Dermis blood vessel endothelial cell (primary cell): ENCODE results near the gene ZNF106. TPM values are rescaled to one million over a fixed set of nuclear protein-coding genes. Genes with fewer than 3 reads are reported as not detected.

Source experiments
- DNase-seq: peaks from one replicate; pipeline ENCODE4 v3.0.0; 2010
- total RNA-seq: library from RNA; depleted of rRNA; stranded (reverse); fragments of >200 nt; gene quantifications from 2 replicates; pipeline ENCODE4 v1.2.3, GENCODE V29; 2014

Gene ZNF106
- total RNA-seq, 1 donor from 2014 or later, result 46.3 TPM

DNA sequence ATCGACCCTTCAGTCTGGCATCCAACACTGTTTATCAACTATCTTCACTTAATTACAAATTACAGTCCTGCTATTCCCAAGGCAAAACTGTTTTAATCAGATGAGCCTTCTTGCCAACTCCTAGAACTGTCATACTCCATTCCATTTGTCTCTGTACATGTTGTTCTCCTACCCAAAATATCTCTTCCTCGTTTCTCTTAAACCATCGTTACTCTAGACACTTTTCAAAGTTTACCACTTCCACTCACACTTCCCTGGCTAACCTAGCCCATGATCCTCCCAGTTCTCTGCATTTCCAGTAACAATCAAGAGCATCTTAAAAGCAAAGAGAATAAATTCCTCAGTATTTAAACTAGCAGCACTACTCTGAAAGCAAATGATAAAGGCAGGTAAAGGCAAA lies 19.9 kb downstream of the ZNF106 start:
- no peak for DNase-seq

- DNase-seq, result no peak
Measured at GRCh38 chr15:42465520-42466259, 25.3 kb downstream of the ZNF106 start.

- no peak for DNase-seq
Measured at GRCh38 chr15:42461261-42461660, 29.7 kb downstream of the ZNF106 start.

DNA sequence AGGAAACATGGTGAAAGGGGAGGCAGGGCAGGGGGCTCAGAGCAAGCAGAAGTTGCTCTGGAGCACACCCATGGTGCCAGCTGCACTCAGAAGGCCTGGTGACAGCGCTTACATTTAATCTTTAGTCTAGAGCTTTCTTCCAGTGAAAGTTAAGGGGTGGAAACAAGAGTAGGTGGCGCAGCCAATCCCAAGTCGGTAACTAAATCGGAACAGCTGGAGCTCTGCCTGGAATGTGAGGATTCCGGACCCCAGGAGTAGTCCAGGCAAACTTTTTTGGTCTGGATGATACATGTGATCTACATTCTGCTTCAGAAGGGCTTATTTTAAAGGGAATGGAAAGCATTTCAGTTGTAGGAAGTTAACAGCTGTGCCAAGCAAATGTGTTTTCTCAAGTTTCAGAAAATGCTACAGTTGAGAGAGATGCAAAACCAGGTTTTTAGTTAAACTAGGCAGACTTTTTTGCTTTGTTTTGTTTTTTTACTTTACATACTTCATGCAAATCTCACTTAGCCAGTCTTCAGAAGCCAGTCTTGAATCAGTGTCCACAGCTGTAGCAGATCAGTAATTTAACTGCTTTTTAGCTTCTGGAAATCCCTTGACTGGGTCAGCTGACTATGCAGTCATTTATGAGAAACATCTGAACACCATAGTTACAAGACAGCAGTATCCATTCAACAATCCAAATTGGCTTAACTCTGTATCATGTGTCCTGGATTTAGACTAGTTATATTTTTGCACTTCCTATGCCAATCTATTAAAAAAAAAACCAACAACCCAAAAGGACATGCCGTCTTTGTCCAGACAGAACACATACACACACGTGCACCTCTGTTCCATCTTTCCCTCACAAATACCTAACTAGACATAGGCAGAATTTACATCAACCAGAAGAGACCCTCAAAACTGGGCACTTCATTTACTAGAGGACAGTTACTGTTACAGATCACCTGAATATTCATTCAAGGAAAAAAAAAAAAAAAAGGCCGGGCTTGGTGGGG lies 33.2 kb downstream of the ZNF106 start:
- DNase-seq, result peak; percentile 81

DNA sequence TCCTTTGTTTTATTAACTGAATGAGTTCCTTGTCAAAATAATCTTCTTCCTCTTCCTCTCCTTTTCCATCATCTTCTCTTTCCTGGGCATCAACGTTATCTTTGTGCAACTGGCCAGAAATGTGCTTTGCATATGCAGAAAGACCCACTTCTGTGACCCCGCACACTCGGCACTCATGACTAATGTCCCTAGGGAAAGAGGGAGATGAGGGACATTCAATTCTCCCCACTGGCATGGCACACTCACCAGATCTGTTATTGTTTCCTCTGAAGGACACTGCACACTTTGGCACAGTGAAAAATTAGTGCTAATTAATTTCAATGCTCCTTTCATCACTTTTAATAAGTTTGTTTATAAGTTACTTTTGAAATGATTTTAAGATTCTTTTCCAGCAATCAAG lies 34.0 kb downstream of the ZNF106 start:
- peak; percentile 48 for DNase-seq

- DNase-seq, result no peak
Measured at GRCh38 chr15:42456531-42456930, 34.4 kb downstream of the ZNF106 start.

DNA sequence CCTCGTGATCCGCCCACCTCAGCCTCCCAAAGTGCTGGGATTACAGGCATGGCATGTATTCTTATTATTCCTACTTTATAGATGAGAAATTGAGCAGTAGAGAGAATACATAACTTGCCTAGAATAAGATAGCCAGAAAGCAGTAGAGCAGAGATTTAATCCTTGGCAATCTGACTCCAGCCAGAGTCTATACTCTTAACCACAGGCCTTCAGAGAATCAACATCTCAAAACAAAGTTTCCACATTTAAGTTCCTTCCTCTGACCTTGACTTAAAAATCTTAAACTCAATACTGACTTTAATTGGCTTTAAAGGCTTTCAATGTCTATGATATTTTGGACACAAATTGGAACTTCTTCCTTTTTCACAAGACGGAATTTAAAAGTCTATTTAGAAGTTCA lies 37.1 kb downstream of the ZNF106 start:
- DNase-seq, result no peak

- no peak for DNase-seq
Measured at GRCh38 chr15:42450425-42450790, 40.5 kb downstream of the ZNF106 start.

GRCh38 chr15:42449770-42450424 lies 41.0 kb downstream of the ZNF106 start:
- no peak for DNase-seq

- DNase-seq, result no peak
Measured at GRCh38 chr15:42448281-42448680, 42.7 kb downstream of the ZNF106 start.

- DNase-seq, result no peak
Measured at GRCh38 chr15:42447599-42447998, 43.3 kb downstream of the ZNF106 start.

DNA sequence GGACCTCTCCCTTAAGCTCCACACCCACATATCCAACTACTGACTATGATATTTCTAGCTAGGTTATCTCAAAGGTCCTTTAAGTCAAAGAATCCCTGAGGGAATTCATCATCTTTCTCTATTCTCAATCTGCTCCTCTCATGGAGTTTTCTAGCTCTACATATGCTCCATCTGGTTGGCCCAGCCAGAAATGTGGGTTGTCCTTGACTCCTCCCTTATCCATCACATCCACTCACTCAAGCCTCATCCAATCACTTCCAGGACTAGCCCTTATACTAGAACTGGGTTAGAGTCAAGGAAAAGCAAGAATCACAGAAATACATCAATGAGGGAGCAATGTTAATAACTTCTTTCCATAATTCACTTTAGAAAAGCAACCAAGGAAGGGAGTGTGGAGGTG lies 45.4 kb downstream of the ZNF106 start:
- no peak for DNase-seq

- DNase-seq, result no peak
Measured at GRCh38 chr15:42444415-42445063, 46.4 kb downstream of the ZNF106 start.

DNA sequence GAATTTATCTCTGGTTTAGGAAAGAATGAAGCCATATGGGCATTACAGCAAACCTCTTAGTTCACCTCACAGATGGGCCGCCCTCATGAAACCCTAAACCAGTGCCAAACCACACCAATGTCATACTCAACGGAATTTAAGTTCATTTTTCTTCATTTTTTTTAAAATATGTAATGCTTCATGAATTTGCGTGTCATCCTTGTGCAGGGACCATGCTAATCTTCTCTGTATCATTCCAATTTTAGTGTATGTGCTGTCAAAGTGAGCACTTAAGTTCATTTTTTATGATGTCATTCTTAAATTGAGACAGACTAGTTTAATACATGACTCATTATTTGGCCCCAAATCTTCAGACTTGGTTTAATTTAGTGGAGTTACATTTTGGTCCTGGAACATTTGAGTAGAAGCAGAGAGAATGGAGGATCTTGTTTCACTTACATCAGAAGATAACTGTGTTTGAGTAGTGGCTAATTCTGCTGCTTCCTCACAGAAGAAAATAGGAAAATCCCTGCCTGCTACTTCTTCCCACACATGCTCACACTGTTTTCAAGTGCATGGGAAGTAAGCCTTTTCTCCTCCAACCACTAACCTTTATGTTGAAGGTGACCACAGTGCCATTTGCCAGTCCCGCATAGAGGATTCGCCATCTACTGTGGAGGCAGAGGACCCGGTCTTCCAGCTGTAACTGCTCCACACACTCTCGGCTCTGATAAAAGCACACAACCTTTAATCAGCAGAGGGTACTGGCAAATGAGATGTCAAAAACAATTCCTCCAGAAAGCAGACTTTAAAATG lies 63.3 kb downstream of the ZNF106 start:
- DNase-seq, result no peak

GRCh38 chr15:42421376-42421775 lies 69.6 kb downstream of the ZNF106 start:
- DNase-seq, result no peak

- DNase-seq, result no peak
Measured at GRCh38 chr15:42419369-42419768, 71.6 kb downstream of the ZNF106 start.

GRCh38 chr15:42413920-42414319 lies 77.0 kb downstream of the ZNF106 start:
- no peak for DNase-seq

- no peak for DNase-seq
Measured at GRCh38 chr15:42411884-42412283, 79.1 kb downstream of the ZNF106 start.

DNA sequence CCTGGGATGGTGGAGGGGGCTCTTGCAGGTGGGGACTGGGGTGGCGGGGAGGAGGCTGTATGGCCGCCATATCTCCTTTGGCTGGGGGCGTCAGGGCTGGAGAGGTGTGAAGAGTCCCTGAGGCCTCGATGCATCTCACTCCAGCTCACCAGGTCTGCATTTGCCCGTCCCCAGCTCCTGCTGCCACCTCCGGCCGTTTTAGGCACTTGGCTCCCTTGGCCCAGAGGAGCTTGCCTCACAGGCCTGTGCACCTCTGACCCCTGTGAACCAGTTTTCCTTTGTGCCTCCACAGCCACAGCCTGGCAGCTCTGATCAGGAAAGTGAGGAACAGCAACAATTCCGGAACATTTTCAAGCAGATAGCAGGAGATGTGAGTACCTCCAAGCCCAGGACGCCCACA lies 81.9 kb downstream of the ZNF106 start:
- DNase-seq, result peak; percentile 26

DNA sequence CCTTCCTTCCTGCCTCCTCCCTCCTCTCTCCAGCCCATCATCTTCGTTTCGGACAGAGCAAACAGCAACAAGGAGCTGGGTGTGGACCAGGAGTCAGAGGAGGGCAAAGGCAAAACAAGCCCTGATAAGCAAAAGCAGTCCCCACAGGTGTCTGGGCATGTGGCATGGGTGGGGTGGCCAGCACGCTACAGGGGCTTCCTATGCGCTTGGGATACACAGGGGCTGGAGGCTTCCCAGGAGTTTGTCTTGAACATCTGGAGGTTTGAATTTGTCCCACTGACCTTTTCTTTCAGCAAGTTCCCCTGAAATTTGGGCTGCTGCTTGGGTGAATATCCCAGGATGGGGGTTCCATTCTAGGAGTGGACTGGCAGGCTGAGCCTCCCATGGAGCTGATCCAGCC lies 82.8 kb downstream of the ZNF106 start:
- DNase-seq, result no peak

- no peak for DNase-seq
Measured at GRCh38 chr15:42405863-42406482, 85.0 kb downstream of the ZNF106 start.
